Smooth muscle cell (in vitro differentiated cells): ENCODE results near the gene SYNJ1. TPM values are rescaled to one million over a fixed set of nuclear protein-coding genes. Genes with fewer than 3 reads are reported as not detected.
"Not testable (repeated sequence)": the region's sequence is repeated elsewhere in the genome, so short reads cannot be mapped to it uniquely, and the experiment has no call there.

ENCODE experiments used
- DNase-seq: peaks from one replicate; lab custom pipeline; 2025; ENCODE audit not compliant: unreplicated experiment; lab: John Stamatoyannopoulos, UW
- H2AFZ ChIP-seq: fragments of 200-600 bp; sonication (generic); 2 replicates; pipeline ENCODE4 v1.6.0; 2016; ENCODE audit warnings: antibody characterized with exemption, low read depth, mild to moderate bottlenecking
- H3F3A ChIP-seq: fragments of 200-600 bp; sonication (generic); 2 replicates; pipeline ENCODE4 v1.6.0; 2017; ENCODE audit warnings: antibody characterized with exemption, low read depth
- H3K27ac ChIP-seq: fragments of 200-600 bp; sonication (generic); 2 replicates; pipeline ENCODE4 v1.5.1; 2016; ENCODE audit warnings: low read depth, mild to moderate bottlenecking
- H3K27me3 ChIP-seq: fragments of 200-600 bp; sonication (generic); 2 replicates; pipeline ENCODE4 v1.6.1; 2016; ENCODE audit warnings: low read depth, mild to moderate bottlenecking
- H3K36me3 ChIP-seq: fragments of 200-600 bp; sonication (generic); 2 replicates; pipeline ENCODE4 v1.5.1; 2016; ENCODE audit warnings: low read depth
- H3K4me1 ChIP-seq: fragments of 200-600 bp; sonication (generic); 2 replicates; pipeline ENCODE4 v1.5.1; 2016; ENCODE audit warnings: low read depth
- H3K4me2 ChIP-seq: fragments of 200-600 bp; sonication (generic); 2 replicates; pipeline ENCODE4 v1.6.0; 2016; ENCODE audit warnings: mild to moderate bottlenecking
- H3K4me3 ChIP-seq: fragments of 200-600 bp; sonication (generic); 2 replicates; pipeline ENCODE4 v1.5.1; 2016; ENCODE audit warnings: mild to moderate bottlenecking
- H3K79me2 ChIP-seq: fragments of 200-600 bp; sonication (generic); 2 replicates; pipeline ENCODE4 v1.6.0; 2016; ENCODE audit warnings: low read depth, mild to moderate bottlenecking
- H3K9ac ChIP-seq: fragments of 200-600 bp; sonication (generic); 2 replicates; pipeline ENCODE4 v1.6.0; 2016; ENCODE audit warnings: low read depth
- H3K9me3 ChIP-seq: fragments of 200-600 bp; sonication (generic); replicated peaks from 2 replicates; pipeline ENCODE4 v1.5.1; 2016; ENCODE audit warnings: low read depth
- H4K20me1 ChIP-seq: fragments of 200-600 bp; sonication (generic); 2 replicates; pipeline ENCODE4 v1.6.0; 2016; ENCODE audit warnings: low read depth
- WGBS: methylation state at CpG from one replicate; pipeline ENCODE4 v1.1.7; 2016; ENCODE audit warnings: low lambda C conversion rate; 5-methylcytosine and 5-hydroxymethylcytosine counted together
- polyA plus RNA-seq: library from polyadenylated mRNA; unstranded; fragments of >200 nt; fragmentation: Nextera tagmentation; extraction: Ambion mirVana; gene quantifications from 2 replicates; pipeline ENCODE4 v1.2.1, GENCODE V29; 2016
- total RNA-seq: library from RNA; depleted of rRNA; stranded (reverse); fragments of >200 nt; gene quantifications from 2 replicates; pipeline ENCODE4 v1.2.3, GENCODE V29; 2014
- TF ChIP-seq, protein P1 (sequence below): fragments of 200-600 bp; sonication (generic); IDR thresholded peaks from 2 replicates; pipeline ENCODE4 v1.5.1; 2017; ENCODE audit warnings: borderline replicate concordance, mild to moderate bottlenecking, antibody characterized with exemption; ENCODE audit not compliant: insufficient read depth, poor library complexity, severe bottlenecking

SYNJ1 gene
- total and polyA plus RNA-seq, 2 experiments from 2014 or later = 2.7 to 8.5 TPM

DNA sequence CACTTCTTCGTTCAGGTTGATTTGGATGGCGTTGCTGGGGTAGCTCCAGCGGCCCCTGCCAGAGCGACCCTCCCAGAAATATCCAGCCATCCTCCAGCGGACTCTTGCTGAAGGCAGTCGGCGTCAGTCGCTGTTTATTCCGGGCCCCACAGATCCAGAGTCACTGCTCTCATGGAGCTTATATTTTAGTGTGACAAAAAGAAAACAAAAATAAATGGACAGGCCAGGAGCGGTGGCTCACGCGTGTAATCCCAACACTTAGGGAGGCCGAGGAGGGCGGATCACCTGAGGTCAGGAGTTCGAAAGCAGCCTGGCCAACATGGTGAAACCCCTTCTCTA lies 114.8 kb downstream of the SYNJ1 start:
- Histone ChIP-seq H3K4me2 (peak overlapping the region; percentile 98), H2AFZ (peak overlapping the region; percentile 87), H3F3A (no peaks in the 10 kb centered on the region), H3K27me3 (peaks cover 4% of the 10 kb centered on the region), H3K4me1 (peaks cover 6% of the 10 kb centered on the region), H4K20me1 (no peaks in the 10 kb centered on the region), H3K36me3 (no peaks in the 10 kb centered on the region), H3K4me3 (peak overlapping the region; percentile 95), H3K9ac (peak overlapping the region; percentile 94), H3K79me2 (peaks cover 11% of the 10 kb centered on the region), H3K9me3 (no peaks in the 10 kb centered on the region), H3K27ac (peak overlapping the region; percentile 96)
- no peak for DNase-seq
- TF ChIP-seq, protein P1, sequence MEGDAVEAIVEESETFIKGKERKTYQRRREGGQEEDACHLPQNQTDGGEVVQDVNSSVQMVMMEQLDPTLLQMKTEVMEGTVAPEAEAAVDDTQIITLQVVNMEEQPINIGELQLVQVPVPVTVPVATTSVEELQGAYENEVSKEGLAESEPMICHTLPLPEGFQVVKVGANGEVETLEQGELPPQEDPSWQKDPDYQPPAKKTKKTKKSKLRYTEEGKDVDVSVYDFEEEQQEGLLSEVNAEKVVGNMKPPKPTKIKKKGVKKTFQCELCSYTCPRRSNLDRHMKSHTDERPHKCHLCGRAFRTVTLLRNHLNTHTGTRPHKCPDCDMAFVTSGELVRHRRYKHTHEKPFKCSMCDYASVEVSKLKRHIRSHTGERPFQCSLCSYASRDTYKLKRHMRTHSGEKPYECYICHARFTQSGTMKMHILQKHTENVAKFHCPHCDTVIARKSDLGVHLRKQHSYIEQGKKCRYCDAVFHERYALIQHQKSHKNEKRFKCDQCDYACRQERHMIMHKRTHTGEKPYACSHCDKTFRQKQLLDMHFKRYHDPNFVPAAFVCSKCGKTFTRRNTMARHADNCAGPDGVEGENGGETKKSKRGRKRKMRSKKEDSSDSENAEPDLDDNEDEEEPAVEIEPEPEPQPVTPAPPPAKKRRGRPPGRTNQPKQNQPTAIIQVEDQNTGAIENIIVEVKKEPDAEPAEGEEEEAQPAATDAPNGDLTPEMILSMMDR = no peak
- WGBS = 9% methylated on average over 15 of the region's 15 CpGs

DNA sequence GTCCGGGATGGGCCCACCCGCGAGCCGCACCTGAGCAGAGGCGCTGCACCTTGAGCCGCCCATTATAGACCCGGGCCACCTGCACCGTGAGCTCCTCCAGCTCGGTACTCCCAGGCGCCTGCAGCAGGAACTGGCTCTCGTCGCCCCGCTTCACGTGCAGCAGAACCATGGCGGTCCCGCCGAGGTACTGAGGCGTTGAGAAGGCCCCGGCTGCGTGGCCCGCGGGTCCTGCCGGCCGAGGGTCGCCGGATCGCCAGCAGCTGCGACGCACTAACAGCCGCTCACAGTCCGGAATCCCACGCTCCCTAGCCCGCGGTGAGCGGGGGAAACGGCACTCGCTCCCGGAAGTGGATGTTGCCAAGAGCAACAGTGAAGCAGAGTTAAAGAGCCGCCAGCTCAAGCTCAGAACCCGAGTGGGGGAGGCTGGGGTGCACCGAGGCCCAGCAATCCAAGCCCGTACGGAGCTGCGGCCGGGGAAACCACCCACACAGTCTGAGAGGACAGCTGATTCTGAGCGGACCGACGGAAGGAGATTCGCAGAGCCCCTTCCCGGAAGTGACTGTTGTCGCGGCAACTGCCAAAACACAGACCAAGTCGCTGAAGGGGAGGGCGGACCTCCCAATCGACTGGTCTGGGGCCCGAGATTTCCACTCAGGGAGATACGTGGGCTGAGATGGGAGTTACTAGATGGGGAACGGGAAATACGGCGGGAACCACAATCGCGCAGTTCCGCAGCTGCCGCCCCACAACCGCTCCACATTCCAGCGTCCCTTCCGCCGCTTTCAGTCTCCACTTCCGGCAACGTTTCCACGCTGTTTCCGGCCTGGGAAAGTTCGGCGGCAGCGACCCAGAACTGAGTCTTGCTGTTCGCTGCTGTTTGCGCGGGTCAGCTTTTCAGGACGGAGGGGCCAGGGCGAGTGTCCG lies 115.5 kb downstream of the SYNJ1 start, which contains the start of gene CFAP298:
TSS of gene CFAP298 (minus strand) at position 303 of the 924 bp plus-strand sequence. CDS start at position 169, 134 bp downstream.
- H3K4me1 ChIP-seq = peaks cover 6% of the 10 kb centered on the region
- TF ChIP-seq, protein P1 = no peak
- WGBS = under 1% methylated on average over 81 of the region's 81 CpGs
- H3K9me3 ChIP-seq = no peaks in the 10 kb centered on the region
- H3K27ac ChIP-seq = peak within 1 kb of the TSS; percentile 96
- no peaks in the 10 kb centered on the region for H4K20me1 ChIP-seq
- no peaks in the 10 kb centered on the region for H3K36me3 ChIP-seq
- peak within 1 kb of the TSS; percentile 87 for H2AFZ ChIP-seq
- H3K4me3 ChIP-seq = peak within 1 kb of the TSS; percentile 95
- H3K27me3 ChIP-seq = peaks cover 4% of the 10 kb centered on the region
- H3K79me2 ChIP-seq = peaks cover 11% of the 10 kb centered on the region
- peak within 1 kb of the TSS; percentile 98 for H3K4me2 ChIP-seq
- no peaks in the 10 kb centered on the region for H3F3A ChIP-seq
- H3K9ac ChIP-seq = peak within 1 kb of the TSS; percentile 94
- peak; percentile 65 for DNase-seq

DNA sequence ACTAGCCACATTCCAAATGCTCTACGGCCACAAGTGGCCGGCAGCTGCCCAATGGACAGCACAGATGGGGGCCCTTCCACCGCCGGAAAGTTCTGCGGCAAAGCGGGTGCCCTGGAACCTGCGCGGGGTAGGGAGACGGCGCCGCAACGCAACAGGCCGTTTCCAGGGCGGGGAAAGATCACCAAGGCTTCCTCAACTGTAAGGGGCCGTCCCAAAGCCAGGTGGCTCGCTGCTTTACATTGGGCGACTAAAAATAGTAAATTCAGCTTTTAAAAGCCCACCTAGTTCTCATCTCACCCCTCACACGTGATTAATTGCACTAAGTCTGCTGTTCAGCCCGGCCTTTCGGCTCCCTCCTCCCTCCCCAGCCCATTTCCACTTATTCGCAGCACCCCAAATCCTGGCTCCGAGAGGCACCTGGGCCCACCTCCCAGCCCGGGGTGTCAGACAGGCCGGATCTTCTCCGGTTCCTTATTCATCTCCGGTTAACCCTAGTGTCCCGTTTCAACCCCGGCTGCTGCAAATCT lies 116.3 kb downstream of the SYNJ1 start:
- under 1% methylated on average over 28 of the region's 28 CpGs for WGBS
- H3K79me2 ChIP-seq = peaks cover 11% of the 10 kb centered on the region
- H2AFZ ChIP-seq = peak overlapping the region; percentile 87
- DNase-seq = no peak
- peaks cover 6% of the 10 kb centered on the region for H3K4me1 ChIP-seq
- peak overlapping the region; percentile 98 for H3K4me2 ChIP-seq
- H3F3A ChIP-seq = no peaks in the 10 kb centered on the region
- H3K9me3 ChIP-seq = no peaks in the 10 kb centered on the region
- H3K27ac ChIP-seq = peak overlapping the region; percentile 96
- H3K4me3 ChIP-seq = peak overlapping the region; percentile 95
- TF ChIP-seq, protein P1 = no peak
- no peaks in the 10 kb centered on the region for H4K20me1 ChIP-seq
- peak overlapping the region; percentile 94 for H3K9ac ChIP-seq
- peaks cover 4% of the 10 kb centered on the region for H3K27me3 ChIP-seq
- no peaks in the 10 kb centered on the region for H3K36me3 ChIP-seq

DNA sequence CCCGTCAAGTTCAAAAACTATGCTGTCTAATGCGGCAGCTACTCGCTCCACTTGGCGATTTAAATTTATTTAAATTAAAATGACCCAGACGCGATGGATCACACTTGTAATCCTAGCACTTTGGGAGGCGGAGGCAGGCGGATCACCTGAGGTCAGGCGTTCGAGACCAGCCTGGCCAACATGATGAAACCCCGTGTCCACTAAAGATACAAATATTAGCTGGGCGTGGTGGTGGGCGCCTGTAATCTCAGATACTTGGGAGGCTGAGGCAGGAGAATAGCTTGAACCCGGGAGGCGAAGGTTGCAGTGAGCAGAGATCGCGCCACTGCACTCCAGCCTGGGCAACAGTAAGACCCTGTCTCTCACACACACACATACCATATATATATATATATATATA lies 116.9 kb downstream of the SYNJ1 start:
- 81% methylated on average over 17 of the region's 17 CpGs for WGBS
- not testable (repeated sequence) for H3F3A ChIP-seq, H3K36me3 ChIP-seq, H3K27ac ChIP-seq, H4K20me1 ChIP-seq, H2AFZ ChIP-seq, H3K9me3 ChIP-seq, H3K27me3 ChIP-seq, DNase-seq, H3K4me1 ChIP-seq
- Histone ChIP-seq H3K4me2 (peak overlapping the region; percentile 98), H3K4me3 (peak overlapping the region; percentile 95), H3K9ac (peak overlapping the region; percentile 7), H3K79me2 (peaks cover 11% of the 10 kb centered on the region)
